HUES6 (cell line): Measurements from ENCODE around the gene WDR59.

ENCODE experiments used
- H3K27ac ChIP-seq: 2 replicates; pipeline ENCODE4 v1.7.0; 2013; ENCODE audit warnings: low read depth, mild to moderate bottlenecking, low read length, inconsistent platforms
- H3K27me3 ChIP-seq: 2 replicates; pipeline ENCODE4 v1.6.1; 2013; ENCODE audit warnings: low read length; ENCODE audit not compliant: control insufficient read depth, insufficient read depth
- H3K36me3 ChIP-seq: 2 replicates; pipeline ENCODE4 v1.6.1; 2013; ENCODE audit warnings: low read length; ENCODE audit not compliant: control insufficient read depth, insufficient read depth
- H3K4me1 ChIP-seq: 2 replicates; pipeline ENCODE4 v1.6.1; 2013; ENCODE audit warnings: low read length; ENCODE audit not compliant: control insufficient read depth, insufficient read depth
- H3K4me3 ChIP-seq: 2 replicates; pipeline ENCODE4 v1.5.1; 2013; ENCODE audit warnings: low read depth, low read length
- H3K9ac ChIP-seq: one replicate; pipeline ENCODE4 v1.6.1; 2013; ENCODE audit warnings: mild to moderate bottlenecking, low read length
- H3K9me3 ChIP-seq: 2 replicates; pipeline ENCODE4 v1.6.1; 2013; ENCODE audit warnings: low read depth, low read length; ENCODE audit not compliant: control insufficient read depth, insufficient read depth

WDR59 gene

GRCh38 chr16:75011634-75012307, 26.8 kb upstream of the WDR59 start:
- no peaks in the 10 kb centered on the region for H3K9me3 ChIP-seq
- H3K4me3 ChIP-seq: no peak overlapping the region
- no peak overlapping the region for H3K9ac ChIP-seq
- no peaks in the 10 kb centered on the region for H3K27me3 ChIP-seq
- no peak overlapping the region for H3K27ac ChIP-seq
- H3K36me3 ChIP-seq: no peaks in the 10 kb centered on the region
- peaks cover 18% of the 10 kb centered on the region for H3K4me1 ChIP-seq

GRCh38 chr16:75010427-75010826, 25.5 kb upstream of the WDR59 start:
- Histone ChIP-seq H3K4me3 (no peak overlapping the region), H3K27me3 (no peaks in the 10 kb centered on the region), H3K27ac (no peak overlapping the region), H3K36me3 (no peaks in the 10 kb centered on the region), H3K4me1 (peaks cover 18% of the 10 kb centered on the region), H3K9ac (no peak overlapping the region), H3K9me3 (no peaks in the 10 kb centered on the region)

- Histone ChIP-seq H3K4me1 (peaks cover 18% of the 10 kb centered on the region), H3K36me3 (no peaks in the 10 kb centered on the region), H3K27me3 (no peaks in the 10 kb centered on the region), H3K9me3 (no peaks in the 10 kb centered on the region), H3K4me3 (no peak overlapping the region), H3K9ac (no peak overlapping the region), H3K27ac (no peak overlapping the region)
These were observed 22.5 kb upstream of the WDR59 start for GRCh38 chr16:75007443-75007842.

GRCh38 chr16:75005697-75006096, 20.8 kb upstream of the WDR59 start:
- H3K9ac ChIP-seq: no peak overlapping the region

GRCh38 chr16:75004460-75004859, 19.5 kb upstream of the WDR59 start:
- H3K27me3 ChIP-seq: peaks cover 9% of the 10 kb centered on the region
- H3K9me3 ChIP-seq: no peaks in the 10 kb centered on the region
- H3K4me3 ChIP-seq: no peak overlapping the region
- H3K4me1 ChIP-seq: peaks cover 15% of the 10 kb centered on the region
- no peak overlapping the region for H3K9ac ChIP-seq
- H3K36me3 ChIP-seq: no peaks in the 10 kb centered on the region
- H3K27ac ChIP-seq: no peak overlapping the region

More at GRCh38 chr16:75005697-75006096, 20.8 kb upstream of the WDR59 start:
- Histone ChIP-seq H3K4me3 (no peak overlapping the region), H3K9me3 (no peaks in the 10 kb centered on the region), H3K27me3 (no peaks in the 10 kb centered on the region), H3K36me3 (no peaks in the 10 kb centered on the region), H3K27ac (no peak overlapping the region), H3K4me1 (peaks cover 10% of the 10 kb centered on the region; the same call in 1 of the 2 replicates)

GRCh38 chr16:75003931-75004330, 19.0 kb upstream of the WDR59 start:
- Histone ChIP-seq H3K36me3 (no peaks in the 10 kb centered on the region), H3K9me3 (no peaks in the 10 kb centered on the region), H3K4me1 (peaks cover 15% of the 10 kb centered on the region), H3K4me3 (no peak overlapping the region), H3K9ac (no peak overlapping the region), H3K27me3 (peaks cover 9% of the 10 kb centered on the region), H3K27ac (no peak overlapping the region)

GRCh38 chr16:75002474-75002873, 17.6 kb upstream of the WDR59 start:
- no peaks in the 10 kb centered on the region for H3K9me3 ChIP-seq
- H3K27me3 ChIP-seq: peaks cover 9% of the 10 kb centered on the region
- H3K4me3 ChIP-seq: no peak overlapping the region
- no peak overlapping the region for H3K9ac ChIP-seq
- peaks cover 21% of the 10 kb centered on the region for H3K4me1 ChIP-seq
- H3K27ac ChIP-seq: no peak overlapping the region
- no peaks in the 10 kb centered on the region for H3K36me3 ChIP-seq

GRCh38 chr16:75000481-75001081, 15.7 kb upstream of the WDR59 start:
- Histone ChIP-seq H3K9ac (peak overlapping the region; percentile 74), H3K27ac (no peak overlapping the region)

GRCh38 chr16:74999609-75000480, 14.9 kb upstream of the WDR59 start:
- Histone ChIP-seq H3K4me1 (peaks cover 21% of the 10 kb centered on the region), H3K9ac (peak overlapping the region; percentile 74), H3K4me3 (peak overlapping the region; percentile 59), H3K9me3 (no peaks in the 10 kb centered on the region), H3K27ac (0 out of 2 replicates have a peak overlapping the region, but pooled peaks have one; percentile 32), H3K36me3 (no peaks in the 10 kb centered on the region), H3K27me3 (peaks cover 9% of the 10 kb centered on the region)

More at GRCh38 chr16:75000481-75001081, 15.7 kb upstream of the WDR59 start:
- Histone ChIP-seq H3K9me3 (no peaks in the 10 kb centered on the region), H3K4me1 (peaks cover 21% of the 10 kb centered on the region), H3K27me3 (peaks cover 9% of the 10 kb centered on the region), H3K36me3 (no peaks in the 10 kb centered on the region), H3K4me3 (peak overlapping the region; percentile 59)

- Histone ChIP-seq H3K4me1 (peaks cover 21% of the 10 kb centered on the region), H3K4me3 (peak overlapping the region; percentile 59), H3K27me3 (peaks cover 9% of the 10 kb centered on the region), H3K36me3 (no peaks in the 10 kb centered on the region), H3K9me3 (no peaks in the 10 kb centered on the region), H3K27ac (0 out of 2 replicates have a peak overlapping the region, but pooled peaks have one; percentile 32), H3K9ac (peak overlapping the region; percentile 74)
These were observed 14.3 kb upstream of the WDR59 start for GRCh38 chr16:74999219-74999608.
